ENCODE measurements around the gene VCPKMT.

DNA sequence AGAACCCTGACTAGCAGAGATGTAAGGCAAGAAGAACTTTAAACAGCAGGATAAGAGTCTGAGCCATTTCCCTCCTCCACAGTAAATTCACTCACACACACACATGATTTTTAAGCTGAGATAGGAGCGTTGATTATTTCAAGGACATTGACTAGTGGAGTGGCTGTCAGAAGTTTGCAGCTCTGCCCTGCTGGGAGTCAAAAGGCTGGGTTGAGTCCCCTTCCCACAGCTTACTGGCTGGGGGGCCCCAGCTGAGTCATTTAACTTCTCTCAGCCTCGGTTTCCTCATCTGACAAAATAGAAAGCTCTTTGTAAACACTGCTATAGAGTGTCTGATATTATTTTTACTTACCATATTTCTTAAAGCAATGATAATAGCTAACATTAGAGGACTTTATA is 28.3 kb downstream of the VCPKMT start:
- TF ChIP-seq, protein P1, sequence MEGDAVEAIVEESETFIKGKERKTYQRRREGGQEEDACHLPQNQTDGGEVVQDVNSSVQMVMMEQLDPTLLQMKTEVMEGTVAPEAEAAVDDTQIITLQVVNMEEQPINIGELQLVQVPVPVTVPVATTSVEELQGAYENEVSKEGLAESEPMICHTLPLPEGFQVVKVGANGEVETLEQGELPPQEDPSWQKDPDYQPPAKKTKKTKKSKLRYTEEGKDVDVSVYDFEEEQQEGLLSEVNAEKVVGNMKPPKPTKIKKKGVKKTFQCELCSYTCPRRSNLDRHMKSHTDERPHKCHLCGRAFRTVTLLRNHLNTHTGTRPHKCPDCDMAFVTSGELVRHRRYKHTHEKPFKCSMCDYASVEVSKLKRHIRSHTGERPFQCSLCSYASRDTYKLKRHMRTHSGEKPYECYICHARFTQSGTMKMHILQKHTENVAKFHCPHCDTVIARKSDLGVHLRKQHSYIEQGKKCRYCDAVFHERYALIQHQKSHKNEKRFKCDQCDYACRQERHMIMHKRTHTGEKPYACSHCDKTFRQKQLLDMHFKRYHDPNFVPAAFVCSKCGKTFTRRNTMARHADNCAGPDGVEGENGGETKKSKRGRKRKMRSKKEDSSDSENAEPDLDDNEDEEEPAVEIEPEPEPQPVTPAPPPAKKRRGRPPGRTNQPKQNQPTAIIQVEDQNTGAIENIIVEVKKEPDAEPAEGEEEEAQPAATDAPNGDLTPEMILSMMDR (IDR thresholded peaks at IDR 0.05) = no peak
- TF ChIP-seq POLR2A (IDR thresholded peaks at IDR 0.05) = no peak

Data from esophagus squamous epithelium (tissue), 4 donors.